ENCODE results near the gene KIAA1755.
"Not testable (repeated sequence)": the region's sequence is repeated elsewhere in the genome, so short reads cannot be mapped to it uniquely, and the experiment has no call there.

KIAA1755 gene

DNA sequence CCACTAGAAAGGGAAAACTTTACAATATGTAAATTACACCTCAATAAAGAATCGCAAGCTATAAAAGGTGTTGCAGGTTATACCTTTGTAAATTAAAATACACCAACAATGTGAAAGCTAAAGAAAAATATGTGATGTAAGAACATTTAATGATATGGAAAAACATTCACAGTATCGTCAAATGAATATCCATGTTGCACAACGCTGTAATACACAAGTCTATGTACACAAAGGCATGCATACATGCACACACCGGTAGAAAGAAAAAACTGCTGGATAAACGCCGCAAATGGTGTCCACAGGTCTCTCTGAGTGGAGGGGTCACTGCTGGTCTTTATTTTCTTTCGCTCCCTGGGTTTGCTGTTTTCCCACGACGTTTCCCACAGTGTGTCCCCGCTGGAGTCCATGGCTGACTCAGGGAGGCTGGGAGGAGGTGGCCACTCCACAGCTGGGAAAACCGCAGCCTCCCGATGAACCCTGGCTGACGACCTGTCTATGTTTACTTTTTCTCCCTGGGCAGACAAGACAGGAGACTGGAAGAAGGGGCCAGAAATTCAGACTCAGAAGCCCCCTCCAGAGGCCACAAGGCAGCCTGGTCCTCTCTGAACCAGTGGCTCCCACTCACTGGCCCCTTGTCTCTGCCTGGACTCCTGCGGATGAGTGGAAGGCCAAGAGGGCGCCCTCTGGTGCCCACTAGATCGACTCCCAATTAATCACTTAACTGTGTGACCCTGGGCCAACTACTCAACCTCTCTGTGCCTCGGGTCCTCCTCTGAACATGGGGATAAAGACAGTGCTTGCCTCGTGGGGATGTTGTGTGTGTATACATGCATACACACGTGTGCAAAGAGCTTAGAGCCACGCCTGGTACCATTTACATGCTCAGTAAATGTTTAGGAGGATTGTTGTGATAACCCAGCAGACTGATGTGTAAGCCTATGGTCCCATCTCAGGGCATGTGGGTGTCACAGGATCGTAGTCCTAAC, 30.6 kb upstream of the KIAA1755 start:
- no peak for DNase-seq (ENCODE audit: low spot score)

DNA sequence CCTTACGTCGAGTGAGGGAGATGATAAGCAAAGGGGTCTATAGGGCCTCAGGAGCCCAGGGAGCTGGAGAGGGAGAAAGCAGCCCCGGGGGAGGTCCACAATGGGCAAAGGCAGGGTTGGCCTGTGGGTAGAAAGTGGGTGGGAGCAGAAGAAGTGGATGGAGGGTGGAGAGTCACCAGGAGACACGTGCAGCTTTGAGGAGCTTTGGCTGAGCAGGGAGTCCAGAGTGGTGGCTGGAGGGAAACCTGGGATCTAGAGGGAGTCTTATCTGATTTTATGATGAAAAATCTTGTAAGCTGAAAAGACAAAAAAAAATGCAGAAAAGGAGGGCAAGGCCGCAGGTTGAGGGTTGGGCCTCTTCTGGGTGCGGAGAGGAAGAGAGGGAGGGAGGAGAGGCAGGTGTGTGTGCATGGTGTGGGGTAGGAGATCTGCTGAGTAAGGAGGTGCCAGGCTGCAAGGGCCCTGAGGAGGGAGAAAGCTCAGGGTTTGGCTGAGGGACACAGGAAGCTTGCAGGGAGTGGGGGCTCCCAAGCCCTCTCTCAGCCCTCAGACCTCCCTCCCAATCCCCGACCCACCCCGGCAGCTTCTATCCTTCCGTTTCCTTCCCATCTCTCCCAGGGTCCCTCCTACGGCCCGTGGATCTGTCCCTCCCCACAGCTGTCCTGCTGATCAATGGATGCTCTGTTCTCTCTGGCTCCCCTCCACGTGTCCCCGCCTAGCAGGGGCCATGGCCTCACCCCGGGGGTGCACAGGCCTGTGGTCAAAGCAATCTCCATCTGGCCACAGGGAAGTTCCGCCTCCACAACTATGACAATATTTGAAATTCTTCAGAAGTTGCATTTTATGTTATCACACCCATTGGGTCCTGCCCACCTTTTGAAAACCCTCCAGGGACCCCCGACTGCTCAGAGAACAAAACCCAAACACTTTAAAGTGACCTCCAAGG, 26.3 kb upstream of the KIAA1755 start:
- DNase-seq (ENCODE audit: low spot score), result peak; percentile 77

DNA sequence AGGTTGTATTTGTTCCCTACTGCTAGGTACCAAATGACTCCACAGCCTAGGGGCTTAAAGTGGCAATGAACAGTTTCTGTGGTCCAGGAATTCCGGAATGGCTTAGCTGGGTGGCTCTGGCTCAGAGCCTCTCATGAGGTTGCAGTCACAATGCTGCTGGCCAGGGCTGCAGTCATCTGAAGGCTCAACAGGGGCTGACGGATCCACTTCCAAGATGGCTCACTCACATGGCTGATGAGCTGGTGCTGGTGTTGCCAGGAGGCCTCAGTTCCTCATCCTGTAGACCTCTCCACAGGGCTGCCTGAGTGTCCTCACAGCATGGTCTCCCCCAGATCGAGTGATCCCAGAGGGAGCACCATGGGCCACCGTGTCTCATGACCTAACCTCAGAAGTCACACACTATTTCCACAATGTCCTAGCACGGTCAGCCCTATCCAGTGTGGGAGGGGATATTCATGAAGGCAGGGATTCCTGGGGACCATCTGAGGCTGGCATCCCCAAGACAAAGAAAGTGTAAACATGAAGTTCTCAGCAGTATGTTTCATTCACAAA, 24.4 kb upstream of the KIAA1755 start:
- no peak for DNase-seq (ENCODE audit: low spot score)

DNA sequence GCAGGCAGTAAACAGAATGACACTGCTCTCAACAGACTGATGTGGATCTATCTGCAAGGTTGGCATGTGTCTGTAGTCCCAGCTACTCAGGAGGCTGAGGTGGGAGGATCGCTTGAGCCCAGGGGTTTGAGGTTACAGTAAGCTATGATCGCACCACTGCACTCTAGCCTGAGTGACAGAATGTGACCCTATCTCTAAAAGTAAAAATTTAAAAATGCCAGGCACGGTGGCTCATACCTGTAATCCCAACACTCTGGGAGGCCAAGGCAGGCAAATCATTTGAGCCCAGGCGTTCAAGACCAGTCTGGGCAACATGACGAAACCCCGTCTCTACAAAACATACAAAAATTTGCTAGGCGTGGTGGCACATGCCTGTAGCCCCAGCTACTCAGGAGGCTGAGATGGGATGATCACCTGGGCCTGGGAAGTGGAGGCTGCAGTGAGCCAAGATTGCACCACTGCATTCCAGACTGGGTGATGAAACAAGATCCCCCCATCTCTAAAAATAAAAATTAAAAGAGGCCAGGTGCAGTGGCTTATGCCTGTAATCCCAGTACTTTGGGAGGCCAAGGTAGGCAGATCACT, 23.6 kb upstream of the KIAA1755 start:
- not testable (repeated sequence) for DNase-seq (ENCODE audit: low spot score)

DNA sequence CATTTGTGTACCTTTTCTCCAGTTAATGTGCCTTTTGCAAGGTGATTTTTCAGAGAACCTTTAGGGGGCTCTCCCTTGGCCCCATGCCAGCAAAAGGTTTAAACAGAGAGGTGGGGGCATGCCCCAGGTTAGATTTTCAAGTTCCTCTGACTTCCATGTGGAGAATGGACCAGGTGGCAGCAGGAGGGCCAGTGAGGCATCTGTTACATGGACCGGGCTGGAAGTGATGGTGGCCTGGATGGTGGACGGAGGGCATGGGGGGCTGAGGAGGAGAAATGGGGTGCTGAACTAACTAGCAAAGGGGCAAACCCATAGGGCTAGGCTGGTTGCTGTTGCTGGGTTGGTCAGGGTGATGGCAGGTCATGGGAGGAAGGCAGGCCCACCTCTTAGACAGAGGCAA, 22.7 kb upstream of the KIAA1755 start:
- peak; percentile 37 for DNase-seq (ENCODE audit: low spot score)

DNA sequence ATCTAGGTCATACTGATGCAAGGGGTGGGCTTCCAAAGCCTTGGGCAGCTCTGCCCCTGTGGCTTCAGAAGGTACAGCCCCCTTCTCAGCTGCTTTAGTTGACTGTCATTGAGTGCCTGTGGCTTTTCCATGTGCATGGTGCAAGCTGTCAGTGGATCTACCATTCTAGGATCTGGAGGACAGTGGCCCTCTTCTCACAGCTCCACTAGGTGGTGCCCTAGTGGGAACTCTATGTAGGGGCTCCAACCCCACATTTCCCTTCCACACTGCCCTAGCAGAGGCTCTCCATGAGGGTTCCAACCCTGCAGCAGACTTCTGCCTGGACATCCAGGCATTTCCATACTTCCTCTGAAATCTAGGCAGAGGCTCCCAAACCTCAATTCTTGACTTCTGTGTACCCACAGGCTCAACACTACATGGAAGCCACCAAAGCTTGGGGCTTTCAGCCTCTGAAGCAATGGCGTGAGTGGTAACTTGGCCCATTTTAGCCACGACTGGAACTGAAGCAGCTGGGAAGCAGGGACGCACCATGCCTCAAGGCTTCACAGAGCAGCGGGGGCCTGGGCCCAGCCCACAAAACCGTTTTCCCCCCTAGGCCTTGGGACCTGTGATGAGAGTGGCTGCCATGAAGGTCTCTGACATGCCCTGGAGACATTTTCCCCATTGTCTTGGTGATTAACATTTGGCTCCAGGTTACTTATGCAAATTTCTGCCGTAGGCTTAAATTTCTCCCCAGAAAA, 20.8 kb upstream of the KIAA1755 start:
- peak; percentile 17 for DNase-seq (ENCODE audit: low spot score)

DNA sequence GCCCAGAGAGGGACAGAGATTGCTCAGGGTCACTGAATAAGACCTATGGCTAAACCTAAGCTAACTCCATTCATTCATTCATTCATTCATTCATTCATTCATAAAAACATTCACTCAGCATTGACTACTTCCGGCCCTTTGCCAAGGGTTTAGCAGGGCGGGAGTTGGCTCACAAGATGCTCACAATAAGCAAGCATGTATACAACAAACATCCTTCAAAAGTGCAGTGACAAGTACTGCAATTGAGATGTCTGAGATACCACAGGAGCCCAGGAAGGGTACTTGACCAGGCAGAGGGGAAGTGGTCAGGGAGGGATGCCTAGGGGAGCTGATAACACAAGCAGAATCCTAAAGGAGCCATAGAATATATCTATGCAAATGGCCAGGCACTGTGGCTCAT, 18.2 kb upstream of the KIAA1755 start:
- DNase-seq (ENCODE audit: low spot score), result no peak

DNA sequence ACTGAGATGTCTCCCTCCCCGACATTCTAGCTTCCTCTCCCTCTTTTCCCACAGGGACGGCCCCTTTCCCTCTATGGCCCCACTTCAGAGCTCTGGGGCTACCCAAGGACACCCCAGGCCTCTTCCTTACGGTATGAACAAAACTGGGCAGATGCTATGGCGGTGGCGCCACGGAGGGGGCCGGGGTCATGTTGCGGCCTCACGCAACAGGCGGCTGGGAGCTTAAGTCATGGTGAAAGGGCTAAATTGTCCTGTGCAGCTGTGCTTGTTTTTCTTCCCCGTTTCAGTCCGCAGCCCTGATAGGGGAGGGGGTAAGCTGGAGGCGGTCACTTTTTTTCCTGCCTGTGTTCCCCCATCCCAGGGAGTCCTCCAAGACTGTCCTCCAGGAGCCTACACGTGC, 17.6 kb upstream of the KIAA1755 start:
- DNase-seq (ENCODE audit: low spot score), result no peak

DNA sequence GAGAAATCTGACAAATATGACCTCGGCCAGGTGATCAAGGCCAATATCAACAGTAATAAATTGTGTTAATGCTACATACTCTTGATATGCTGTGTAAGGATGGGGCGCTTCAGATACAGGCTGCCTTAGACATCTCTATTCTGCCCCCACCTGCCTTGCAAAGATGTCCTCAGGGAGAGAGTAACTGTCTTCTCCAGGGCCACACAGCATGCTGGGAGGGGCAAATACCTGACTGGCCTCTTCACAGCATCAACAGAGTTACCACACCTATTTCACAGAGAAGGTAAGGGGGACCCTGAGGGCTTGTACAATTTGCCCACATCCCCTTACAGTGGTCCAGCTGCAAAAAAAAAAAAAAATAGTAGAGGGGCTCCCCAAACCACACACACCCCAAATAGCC, 17.2 kb upstream of the KIAA1755 start:
- no peak for DNase-seq (ENCODE audit: low spot score)

DNA sequence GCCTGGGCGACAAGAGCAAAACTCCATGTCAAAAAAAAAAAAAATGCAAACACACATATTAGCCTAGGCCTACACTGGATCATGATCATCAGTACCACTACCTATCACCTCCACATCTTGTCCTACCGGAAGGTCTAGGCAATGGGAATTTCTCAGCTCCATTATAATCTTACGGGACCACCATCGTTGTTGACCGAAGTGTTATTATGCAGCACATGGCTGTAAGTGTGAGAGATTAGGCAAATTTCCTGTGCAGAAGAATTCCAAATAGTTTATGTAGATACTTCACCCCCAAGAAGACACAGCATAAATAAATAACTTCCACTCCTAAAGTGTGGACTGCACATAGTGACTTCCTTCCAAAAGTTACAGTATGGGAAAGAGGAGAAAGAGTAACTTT, 16.8 kb upstream of the KIAA1755 start:
- no peak for DNase-seq (ENCODE audit: low spot score)

DNA sequence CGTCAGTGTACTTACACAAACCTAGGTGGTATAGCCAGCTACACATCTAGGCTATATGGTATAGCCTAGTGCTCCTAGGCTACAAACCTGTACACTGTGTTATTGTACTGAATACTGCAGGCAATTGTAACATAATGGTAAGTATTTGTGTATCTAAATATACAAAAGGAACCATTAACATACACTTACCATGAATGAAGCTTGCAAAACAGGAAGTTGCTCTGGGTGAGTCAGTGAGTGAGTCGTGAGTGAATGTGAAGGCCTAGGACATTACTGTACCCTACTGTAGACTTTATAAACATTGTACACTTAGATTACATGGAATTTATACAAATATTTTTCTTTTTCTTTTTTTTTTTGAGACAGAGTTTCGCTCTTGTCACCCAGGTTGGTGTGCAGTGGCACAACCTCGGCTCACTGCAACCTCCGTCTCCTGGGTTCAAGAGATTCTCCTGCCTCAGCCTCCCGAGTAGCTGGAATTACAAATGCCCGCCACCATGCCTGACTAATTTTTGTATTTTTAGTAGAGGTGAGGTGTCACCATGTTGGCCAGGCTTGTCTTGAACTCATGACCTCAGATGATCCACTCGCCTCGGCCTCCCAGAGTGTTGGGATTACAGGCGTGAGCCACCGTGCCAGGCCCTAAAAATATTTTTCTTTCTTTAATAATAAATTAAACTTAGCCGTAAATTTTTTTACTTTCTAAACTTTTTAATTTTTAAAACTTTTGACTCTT, 15.4 kb upstream of the KIAA1755 start:
- DNase-seq (ENCODE audit: low spot score), result no peak

DNA sequence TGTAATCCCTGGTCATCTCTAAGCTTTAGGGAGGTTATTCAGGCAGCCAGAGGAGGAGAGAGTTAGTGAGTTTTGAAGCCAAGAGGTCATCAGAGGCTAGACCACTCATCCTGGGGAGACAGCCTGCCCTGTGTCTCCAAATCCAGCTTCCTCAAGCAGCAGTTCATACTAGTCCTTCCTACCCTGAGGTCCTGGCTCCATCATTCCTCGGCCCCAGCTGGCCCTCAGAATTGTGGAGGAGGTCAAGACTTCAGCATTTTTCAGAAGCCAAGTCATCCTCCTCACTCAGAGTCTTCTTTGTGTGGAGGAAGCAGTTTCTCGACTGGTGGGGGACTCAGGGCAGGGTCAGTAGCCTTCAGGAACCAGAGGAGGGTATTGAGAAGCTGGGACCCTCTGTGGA, 12.4 kb upstream of the KIAA1755 start:
- DNase-seq (ENCODE audit: low spot score), result no peak

DNA sequence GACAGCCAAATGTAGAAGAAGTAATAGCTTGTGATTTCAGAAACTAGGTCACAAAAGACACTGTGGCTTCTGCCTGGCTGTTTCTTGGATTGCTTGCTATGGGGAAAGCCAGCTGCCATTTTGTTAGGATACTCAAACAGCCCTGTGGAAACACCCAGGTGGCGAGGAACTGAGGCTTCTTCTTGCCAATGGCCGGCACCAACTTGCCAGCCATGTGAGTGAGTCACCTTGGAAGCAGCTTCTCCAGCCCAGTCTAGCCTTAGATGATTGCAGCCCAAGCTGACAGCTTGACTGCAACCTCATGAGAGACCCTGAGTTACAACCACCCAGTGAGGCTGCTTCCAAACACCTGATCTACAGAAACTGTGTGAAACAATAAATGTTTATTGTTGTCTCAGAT, 11.9 kb upstream of the KIAA1755 start:
- DNase-seq (ENCODE audit: low spot score), result no peak

DNA sequence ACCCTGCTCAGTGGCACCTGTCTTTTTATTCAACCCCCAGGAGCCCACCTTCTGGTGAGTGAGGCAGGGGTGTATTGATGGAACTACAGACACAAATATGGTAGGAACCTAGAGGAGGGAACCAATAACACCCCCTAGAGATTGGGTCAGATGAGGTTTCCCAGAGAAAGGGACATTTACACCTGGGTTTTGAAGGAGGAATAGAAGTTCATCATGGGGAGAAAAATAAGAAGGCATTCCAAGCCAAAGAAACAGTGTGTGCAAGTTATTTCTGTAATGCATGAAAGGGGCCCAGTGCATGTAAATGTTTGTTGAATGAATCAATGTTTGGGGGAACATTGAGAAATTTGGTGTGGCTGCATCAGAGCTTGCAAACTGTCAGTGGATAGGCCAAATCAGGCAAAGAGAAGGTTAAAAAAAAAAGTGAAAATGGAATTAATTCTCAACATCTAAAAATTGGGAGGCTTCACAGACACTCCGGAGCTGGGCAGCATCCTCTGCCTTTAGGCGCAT, 11.1 kb upstream of the KIAA1755 start:
- DNase-seq (ENCODE audit: low spot score), result no peak

DNA sequence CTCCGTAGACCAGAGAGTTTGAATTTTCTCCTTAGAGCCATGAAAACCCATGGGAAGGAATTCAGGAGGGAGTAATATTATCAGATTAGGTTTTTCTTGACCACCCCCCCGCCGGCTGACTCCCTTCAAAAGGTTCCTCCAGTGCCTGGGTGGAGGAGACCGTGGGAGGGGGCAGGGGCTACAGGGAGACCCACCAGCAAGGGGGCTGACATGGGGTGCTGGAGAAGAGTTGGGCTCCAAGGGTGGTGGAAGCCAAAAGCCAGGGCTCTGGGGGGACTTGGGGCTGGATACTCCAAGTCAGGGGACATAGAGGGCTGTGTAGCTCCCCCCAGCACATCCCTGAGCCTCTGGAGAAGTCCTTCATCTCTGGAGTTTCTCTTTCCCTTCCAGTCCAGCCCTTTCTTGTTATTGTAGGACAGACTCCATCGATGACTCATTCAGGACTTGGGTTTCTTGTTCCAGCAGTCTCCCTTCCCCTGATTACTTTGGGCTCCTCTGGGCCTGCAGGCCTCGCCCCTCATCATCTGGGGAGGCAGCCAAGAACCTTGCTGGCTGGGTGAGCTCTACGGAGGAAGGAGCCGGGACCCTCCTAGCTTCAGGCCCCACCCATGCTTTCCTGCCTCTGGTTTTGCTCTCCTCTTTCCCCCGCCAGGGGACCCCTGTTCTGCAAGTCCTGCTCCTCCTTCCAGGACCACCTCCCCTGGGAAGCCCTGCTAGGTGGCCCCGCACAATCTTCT, 10.5 kb upstream of the KIAA1755 start:
- DNase-seq (ENCODE audit: low spot score), result peak; percentile 77

DNA sequence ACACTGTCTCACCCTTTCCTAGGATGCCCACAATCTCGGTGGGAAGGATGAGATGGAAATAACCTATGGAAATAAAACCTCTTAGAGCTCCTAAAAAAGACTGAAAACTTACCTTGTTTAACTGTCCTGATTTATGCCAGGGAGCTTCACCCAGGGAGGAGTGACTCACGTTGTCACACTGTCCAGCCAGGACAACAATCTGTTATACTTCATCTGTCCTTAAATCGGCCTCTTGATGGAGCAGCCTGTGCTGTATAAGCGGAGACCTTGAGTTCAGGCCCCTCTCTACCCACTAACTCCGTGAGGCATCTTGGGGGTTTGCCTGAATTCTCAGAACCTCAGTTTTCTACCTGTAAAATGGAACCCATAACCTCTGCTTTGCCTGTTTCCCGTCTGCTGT, 9.2 kb upstream of the KIAA1755 start:
- DNase-seq (ENCODE audit: low spot score), result no peak

DNA sequence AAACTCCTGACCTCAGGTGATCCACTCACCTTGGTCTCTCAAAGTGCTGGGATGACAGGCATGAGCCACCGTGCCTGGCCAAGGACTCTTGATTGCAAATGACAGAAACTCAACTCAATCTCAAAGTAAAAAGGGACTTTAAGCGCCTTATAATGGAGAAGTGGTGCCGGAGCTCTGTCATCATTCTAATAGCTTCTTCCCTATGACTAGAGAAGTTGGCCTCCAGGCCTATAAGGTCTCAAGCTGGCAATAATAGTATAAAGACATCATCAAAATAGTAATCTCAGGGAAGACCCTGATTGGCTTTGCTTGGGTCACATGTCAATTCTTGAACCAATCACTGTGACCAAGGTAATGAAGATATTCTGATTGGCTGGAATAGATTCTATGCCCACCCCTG, 8.5 kb upstream of the KIAA1755 start:
- no peak for DNase-seq (ENCODE audit: low spot score)

DNA sequence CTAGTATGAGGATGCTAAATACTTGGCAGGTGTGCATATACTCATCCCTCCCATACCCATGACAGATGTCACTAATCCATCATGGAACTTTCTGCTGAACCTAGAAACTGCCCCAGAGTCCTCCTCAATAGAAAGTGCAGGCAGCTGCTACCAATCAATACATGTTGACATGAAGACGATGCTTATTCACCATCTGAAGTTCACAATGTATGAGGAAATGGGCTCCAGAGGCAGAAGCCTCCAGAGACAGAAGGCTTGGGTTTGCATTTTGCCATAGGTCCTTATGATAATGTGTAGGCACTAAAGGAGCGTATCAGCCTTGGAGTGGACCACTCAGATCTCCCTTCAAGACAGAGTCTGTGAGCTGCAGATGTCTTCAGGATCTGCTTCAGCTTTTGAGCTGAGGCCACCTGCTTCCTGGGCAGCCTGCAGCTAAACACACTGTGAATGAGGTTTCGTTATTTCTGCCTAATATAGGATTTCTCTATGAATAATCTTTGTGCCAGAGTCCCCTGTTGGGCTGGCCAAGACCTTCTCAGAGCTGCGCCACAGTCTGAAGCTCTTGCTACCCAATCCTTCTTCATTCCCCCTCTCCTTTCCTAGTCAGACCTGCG, 7.5 kb upstream of the KIAA1755 start:
- DNase-seq (ENCODE audit: low spot score), result no peak

DNA sequence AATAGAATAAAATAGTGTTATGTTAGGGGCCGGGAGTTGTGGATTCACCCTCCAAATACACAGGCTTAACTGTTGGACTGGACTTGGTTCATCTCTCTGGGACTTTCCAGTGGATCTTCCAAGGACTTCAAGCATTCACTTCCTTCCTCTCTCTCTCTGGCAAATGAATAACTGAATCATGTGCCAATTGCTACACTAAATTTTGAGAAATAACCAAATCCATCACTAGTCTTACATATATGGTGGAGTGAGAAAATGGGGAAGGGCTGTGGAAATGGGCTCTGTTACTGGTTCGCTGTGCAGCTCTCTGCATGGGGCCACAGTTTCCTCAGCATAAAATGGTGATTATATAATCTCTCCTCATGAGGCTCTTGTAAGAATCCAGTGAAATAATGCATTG, 6.8 kb upstream of the KIAA1755 start:
- DNase-seq (ENCODE audit: low spot score), result no peak
